Fibroblast of the aortic adventitia (primary cell): ENCODE data around the gene POP7. TPM values are rescaled to one million over a fixed set of nuclear protein-coding genes. Genes with fewer than 3 reads are reported as not detected.

ENCODE experiments used
- DNase-seq: peaks from one replicate; pipeline ENCODE4 v3.0.0-alpha.2; 2010; ENCODE audit warnings: low read depth
- H3K4me3 ChIP-seq: 2 replicates; pipeline ENCODE4 v1.5.1; 2011; ENCODE audit warnings: low read depth, mild to moderate bottlenecking, control low read depth, low read length, moderate library complexity
- total RNA-seq: library from RNA; depleted of rRNA; stranded (reverse); fragments of >200 nt; gene quantifications from 2 replicates; pipeline ENCODE4 v1.2.3, GENCODE V29; 2012; ENCODE audit warnings: low replicate concordance
- TF ChIP-seq, protein P1 (sequence below): IDR thresholded peaks from 2 replicates; pipeline ENCODE4 v1.5.1; 2011; ENCODE audit warnings: mild to moderate bottlenecking, low read length, control low read depth, inconsistent platforms; ENCODE audit not compliant: insufficient read depth

The POP7 gene
- total RNA-seq, 1 donor = 32.4 TPM

DNA sequence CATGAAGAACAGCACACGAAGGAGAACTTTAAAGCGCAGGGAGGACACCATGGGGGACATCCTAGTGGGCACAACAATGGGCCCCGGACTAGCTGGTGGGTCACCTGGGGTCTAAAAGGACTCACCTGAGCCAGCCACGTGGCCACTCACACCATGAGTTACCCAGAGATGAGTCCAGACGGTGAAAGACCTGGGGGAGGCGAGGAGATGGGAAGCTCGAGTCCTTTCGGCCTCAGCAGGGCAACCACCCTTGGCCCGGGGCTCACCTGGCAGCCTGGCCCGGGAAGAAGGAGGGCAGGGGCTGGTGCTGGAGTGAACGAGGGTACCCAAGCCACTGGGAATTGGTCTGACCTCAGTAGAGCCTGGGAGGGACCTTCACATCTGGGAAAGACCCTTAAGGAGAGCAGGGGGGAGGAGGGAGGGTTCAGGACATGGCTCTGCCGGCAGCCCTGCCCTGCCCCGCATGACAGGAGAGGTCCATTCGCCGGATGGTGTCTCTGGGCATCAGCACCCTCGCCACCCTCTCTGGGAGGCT is 17.5 kb upstream of the POP7 start:
- no peak for DNase-seq
- TF ChIP-seq, protein P1, sequence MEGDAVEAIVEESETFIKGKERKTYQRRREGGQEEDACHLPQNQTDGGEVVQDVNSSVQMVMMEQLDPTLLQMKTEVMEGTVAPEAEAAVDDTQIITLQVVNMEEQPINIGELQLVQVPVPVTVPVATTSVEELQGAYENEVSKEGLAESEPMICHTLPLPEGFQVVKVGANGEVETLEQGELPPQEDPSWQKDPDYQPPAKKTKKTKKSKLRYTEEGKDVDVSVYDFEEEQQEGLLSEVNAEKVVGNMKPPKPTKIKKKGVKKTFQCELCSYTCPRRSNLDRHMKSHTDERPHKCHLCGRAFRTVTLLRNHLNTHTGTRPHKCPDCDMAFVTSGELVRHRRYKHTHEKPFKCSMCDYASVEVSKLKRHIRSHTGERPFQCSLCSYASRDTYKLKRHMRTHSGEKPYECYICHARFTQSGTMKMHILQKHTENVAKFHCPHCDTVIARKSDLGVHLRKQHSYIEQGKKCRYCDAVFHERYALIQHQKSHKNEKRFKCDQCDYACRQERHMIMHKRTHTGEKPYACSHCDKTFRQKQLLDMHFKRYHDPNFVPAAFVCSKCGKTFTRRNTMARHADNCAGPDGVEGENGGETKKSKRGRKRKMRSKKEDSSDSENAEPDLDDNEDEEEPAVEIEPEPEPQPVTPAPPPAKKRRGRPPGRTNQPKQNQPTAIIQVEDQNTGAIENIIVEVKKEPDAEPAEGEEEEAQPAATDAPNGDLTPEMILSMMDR = no peak
- H3K4me3 ChIP-seq = no peak overlapping the region

DNA sequence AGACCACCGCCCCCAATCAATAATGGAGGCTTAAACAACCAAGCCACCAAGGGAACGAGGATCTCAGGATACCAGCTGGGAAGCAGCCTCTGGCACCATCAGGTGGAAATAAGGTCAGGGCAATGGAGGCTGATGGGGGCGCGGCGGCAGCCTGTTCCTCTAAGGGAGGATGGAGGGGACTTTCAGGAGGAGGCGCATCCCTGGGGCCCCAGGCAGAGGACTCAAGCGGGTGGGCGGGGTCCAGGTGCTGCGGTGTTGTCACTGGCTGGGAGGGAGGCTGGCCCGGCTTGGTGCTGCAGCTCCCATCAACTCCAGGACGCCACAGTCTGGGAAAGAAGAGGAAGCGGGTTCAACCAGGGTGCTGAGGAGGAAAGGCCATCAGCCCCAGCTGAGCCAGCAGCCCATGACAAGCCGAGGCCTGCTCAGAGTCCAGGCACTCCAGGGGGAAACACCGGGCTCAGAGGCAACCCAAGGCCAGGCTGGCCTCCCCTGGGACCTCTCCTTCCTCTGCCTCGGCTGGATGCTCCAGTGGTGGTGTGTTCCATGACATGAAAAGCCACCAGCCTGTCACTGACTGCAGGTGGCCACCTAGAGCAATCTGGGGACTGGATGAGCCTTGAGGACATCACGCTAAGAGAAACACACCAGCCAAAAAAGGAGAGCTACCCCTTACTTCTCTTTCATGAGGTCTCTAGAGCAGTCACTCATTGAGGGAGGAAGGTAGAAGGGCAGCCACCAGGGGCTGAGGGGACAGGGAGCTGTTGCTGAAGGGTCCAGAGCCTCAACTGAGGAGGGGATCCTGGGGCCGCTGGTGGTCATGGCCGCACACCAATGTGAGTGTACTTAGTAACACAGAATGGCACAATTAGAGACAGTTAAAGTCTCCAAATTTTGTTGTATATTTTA is 16.4 kb upstream of the POP7 start:
- no peak for DNase-seq
- TF ChIP-seq, protein P1 = no peak
- no peak overlapping the region for H3K4me3 ChIP-seq

DNA sequence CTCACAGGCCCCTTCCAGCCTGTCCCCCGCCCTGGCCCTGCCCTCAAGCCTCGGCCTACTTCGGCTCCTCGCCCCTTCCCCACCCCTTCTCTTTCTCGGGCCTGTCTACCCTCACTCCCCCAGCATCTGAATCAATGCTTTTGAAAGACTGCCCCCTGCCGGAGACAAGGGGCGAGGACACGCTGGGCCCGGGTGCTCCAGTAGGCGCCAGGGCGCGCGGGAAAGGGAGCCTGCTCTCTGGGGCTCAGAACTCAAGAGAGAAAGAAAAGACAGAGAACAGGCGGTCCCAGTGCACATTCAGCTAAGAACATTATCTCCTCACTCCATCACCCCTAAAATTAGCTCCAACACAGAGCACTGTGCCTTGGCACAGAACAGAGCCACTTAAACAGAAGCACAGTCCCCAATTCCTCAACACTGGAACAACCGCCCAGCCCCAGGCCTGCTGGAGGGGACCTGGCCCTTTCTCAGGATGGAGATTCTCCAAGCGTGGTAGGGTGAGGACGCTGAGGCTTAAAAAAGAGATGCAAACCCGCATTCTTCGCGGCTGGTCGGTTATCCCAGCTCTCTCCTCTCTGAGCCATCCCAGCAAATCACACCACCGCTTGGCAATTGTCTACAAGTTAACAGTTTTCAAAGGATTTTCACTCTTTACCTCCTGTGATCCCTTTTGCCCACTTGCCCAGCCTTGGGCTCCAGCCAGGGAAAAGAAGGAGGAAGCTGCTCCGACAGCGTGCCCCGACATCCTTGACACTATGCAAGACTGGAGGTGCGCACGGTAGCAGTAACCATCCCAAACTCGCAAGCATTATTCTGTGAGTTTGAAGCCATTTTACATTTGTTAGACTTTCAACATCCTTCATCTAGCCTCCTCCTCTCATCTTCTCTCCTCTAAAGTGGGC is 14.0 kb upstream of the POP7 start:
- peak overlapping the region; percentile 83 for H3K4me3 ChIP-seq
- peak; percentile 71 for DNase-seq
- TF ChIP-seq, protein P1 = peak; percentile 93

DNA sequence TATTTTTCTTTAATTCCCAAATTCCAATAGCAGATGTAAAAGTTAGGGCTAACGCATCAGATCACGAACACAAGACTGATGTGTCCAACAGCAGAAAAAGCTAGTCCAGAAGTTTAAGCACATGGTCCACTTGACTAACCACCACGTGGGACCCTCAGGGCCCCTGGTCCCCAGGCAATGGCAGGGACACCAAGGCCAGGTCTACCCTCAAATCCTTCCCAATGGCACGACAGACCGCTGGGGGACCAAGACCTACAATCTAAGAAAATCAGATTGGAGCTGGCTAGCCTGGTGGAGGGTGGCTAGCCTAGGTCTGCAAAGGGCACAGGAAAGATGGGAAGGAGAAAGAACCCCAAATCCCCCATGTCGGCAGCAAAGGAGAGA is 13.4 kb upstream of the POP7 start:
- DNase-seq = no peak
- TF ChIP-seq, protein P1 = no peak
- peak overlapping the region; percentile 83 for H3K4me3 ChIP-seq

DNA sequence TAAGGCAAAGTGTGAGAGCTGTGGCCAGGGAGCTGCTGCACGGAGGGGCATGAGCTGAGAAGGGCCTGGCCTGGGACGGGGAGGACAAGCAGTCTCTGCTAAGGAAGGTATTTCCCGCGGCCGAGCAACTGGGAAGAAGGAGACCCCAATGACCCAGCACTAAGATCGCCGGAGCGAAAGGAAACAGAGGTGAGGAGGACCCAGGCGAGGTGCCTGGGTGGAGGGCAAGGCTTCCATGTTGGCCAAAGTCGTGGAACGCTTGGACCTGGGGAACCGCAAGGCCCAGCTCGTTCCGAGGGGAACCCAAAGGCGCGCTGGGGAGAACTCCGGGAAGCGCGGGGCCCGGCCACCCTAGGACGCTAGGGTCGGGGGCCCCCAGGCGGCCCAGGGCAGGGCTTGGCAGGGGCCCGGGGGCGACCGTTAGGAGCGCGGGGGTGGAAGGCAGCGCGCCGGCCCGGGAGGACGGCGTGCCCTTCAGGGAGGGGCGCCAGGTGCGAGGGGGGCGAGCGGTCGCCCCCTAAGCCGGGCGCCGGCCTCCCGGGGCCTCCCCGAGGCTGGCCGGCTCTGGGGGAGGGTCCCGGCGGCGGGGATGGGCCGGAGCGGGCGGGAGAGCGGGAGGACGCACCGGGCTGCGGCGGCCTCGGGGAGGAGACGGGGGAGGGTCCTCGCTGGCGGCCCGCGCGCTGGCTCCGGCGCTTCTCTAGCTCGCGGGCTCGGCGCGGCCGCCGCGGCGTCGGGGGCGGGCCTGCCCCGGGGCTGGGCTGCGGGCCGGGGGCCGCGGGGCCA is 12.4 kb upstream of the POP7 start:
- H3K4me3 ChIP-seq = peak overlapping the region; percentile 83
- TF ChIP-seq, protein P1 = no peak
- no peak for DNase-seq
